ENCODE results near the gene WDR46. TPM values are rescaled to one million over a fixed set of nuclear protein-coding genes. Genes with fewer than 3 reads are reported as not detected.

The WDR46 gene
- total and polyA plus RNA-seq, 12 donors = 11.0 to 40.6 (median 17.8) TPM

DNA sequence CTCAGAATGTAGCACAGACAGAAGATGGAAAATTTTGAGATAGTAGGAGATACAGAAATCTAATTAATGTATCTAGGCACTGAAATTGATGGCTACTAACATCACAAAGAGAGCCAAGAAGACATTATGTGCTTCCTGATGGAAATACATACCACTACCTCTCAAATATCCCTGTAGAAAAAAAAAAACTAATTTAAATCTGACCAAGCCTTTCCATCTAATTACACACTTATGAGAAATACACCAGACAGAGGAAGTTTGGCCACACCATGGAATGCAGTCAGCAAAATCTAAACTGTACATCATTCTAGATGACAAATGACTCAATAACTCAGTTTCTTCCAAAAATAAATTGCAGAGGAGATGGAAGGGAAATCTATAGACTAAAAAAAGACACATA, 36.3 kb downstream of the WDR46 start:
- Histone ChIP-seq H3K9me3 (peaks cover 0 to 7% (median 0%) of the 10 kb centered on the region in 11 donors), H3K27ac (no peak overlapping the region), H3K4me1 (peaks cover 7 to 31% (median 22%) of the 10 kb centered on the region in 9 donors), H3K4me3 (no peak overlapping the region), H3K27me3 (no peaks in the 10 kb centered on the region), H3K36me3 (peaks cover 0 to 68% (median 8%) of the 10 kb centered on the region in 9 donors)
- TF ChIP-seq, protein P1, sequence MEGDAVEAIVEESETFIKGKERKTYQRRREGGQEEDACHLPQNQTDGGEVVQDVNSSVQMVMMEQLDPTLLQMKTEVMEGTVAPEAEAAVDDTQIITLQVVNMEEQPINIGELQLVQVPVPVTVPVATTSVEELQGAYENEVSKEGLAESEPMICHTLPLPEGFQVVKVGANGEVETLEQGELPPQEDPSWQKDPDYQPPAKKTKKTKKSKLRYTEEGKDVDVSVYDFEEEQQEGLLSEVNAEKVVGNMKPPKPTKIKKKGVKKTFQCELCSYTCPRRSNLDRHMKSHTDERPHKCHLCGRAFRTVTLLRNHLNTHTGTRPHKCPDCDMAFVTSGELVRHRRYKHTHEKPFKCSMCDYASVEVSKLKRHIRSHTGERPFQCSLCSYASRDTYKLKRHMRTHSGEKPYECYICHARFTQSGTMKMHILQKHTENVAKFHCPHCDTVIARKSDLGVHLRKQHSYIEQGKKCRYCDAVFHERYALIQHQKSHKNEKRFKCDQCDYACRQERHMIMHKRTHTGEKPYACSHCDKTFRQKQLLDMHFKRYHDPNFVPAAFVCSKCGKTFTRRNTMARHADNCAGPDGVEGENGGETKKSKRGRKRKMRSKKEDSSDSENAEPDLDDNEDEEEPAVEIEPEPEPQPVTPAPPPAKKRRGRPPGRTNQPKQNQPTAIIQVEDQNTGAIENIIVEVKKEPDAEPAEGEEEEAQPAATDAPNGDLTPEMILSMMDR (IDR thresholded peaks at IDR 0.05) = no peak
- intact Hi-C loops (cut with DNase I) = no loop called here
- no peak for DNase-seq
- no peak for ATAC-seq

DNA sequence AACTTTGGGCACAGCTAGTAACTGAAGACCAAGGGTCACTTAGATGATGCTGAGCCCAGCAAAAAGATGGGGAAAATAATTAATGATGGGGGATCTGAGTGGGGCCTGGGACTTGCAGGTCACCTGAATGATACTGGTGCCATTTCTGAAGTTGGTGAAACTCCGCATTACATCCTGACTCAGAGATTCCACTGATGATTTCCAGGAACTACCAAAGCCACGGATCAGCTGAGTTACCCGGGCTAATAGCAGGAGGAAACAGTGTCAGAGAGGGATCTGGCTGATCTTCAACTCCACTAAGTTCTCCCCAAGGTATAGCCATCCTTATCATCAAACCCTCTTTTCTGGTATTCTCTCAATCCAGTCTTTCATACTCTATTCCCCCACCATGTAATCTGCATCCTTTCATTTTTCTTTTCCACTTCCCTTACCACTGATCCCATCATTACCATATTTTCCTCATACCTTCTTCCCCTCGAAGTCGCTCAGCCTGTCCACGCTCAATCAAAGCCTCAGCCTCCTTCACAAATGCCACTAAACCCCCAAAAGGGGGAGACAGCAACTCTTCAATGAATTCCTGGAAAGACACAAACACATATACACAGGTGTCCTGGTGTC, 37.5 kb downstream of the WDR46 start:
- TF ChIP-seq, protein P1 (IDR thresholded peaks at IDR 0.05) = no peak
- ATAC-seq (no peak), DNase-seq (no peak)
- H3K36me3 ChIP-seq = peaks cover 0 to 56% (median 8%) of the 10 kb centered on the region in 9 donors
- intact Hi-C loops (cut with DNase I) = no loop called here
- H3K4me1 ChIP-seq = peaks cover 7 to 33% (median 22%) of the 10 kb centered on the region in 9 donors
- WGBS, 2 donors = 84 to 87% methylated on average over 6 of the region's 6 CpGs
- no peak overlapping the region for H3K4me3 ChIP-seq
- H3K9me3 ChIP-seq = peaks cover 0 to 1% (median 0%) of the 10 kb centered on the region in 11 donors
- no peak overlapping the region for H3K27ac ChIP-seq
- peaks cover 0 to 5% (median 0%) of the 10 kb centered on the region in 7 donors for H3K27me3 ChIP-seq

DNA sequence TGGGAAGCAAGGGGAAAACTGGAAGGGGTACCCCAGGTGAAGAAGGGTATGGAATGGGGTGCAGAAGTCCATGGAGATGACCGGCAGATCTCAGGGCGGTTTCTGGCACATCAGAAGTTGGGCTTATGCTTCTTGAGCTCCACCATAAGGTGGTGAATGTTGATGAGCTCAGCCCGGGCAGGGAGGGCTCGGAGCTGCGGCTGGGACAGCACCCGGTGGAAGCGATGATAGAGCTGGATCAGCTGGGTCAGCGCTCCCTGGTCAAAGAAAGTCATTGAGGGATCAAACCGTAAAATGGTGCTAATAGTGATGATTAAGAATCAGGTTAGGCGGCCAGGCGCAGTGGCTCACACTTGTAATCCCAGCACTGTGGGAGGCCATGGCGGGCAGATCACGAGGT, 38.3 kb downstream of the WDR46 start:
- Histone ChIP-seq H3K4me3 (no peak overlapping the region), H3K9me3 (no peaks in the 10 kb centered on the region), H3K27ac (peak overlapping the region in 4 of 10 donors; percentile 90 to 96 (median 92)), H3K4me1 (peaks cover 7 to 33% (median 22%) of the 10 kb centered on the region in 9 donors), H3K36me3 (peaks cover 0 to 50% (median 8%) of the 10 kb centered on the region in 9 donors), H3K27me3 (peaks cover 0 to 5% (median 0%) of the 10 kb centered on the region in 7 donors)
- DNase-seq (no peak), ATAC-seq (no peak)
- TF ChIP-seq, protein P1 (IDR thresholded peaks at IDR 0.05) = no peak
- WGBS, 2 donors = 92 to 99% methylated on average over 13 of the region's 13 CpGs
- intact Hi-C loops (cut with DNase I) = no loop called here

GRCh38 chr6:33249732-33250630, 39.1 kb downstream of the WDR46 start:
- Histone ChIP-seq H3K4me3 (peak overlapping the region; percentile 22 to 76 (median 61)), H3K27ac (peak overlapping the region; percentile 82 to 96 (median 92)), H3K27me3 (peaks cover 0 to 9% (median 0%) of the 10 kb centered on the region in 7 donors), H3K36me3 (peaks cover 0 to 42% (median 8%) of the 10 kb centered on the region in 9 donors), H3K9me3 (no peaks in the 10 kb centered on the region), H3K4me1 (peaks cover 7 to 33% (median 22%) of the 10 kb centered on the region in 9 donors)
- TF ChIP-seq, protein P1 (IDR thresholded peaks at IDR 0.05) = no peak
- DNase-seq (peak; percentile 17 to 27), ATAC-seq (peak in 5 of 8 donors; percentile 0 to 21 (median 2))
- 12 to 16% methylated on average over 15 of the region's 15 CpGs for WGBS, 2 donors
- intact Hi-C loops (cut with DNase I) = loop anchor here (1.0 to 10.0 kb wide), 18 partner anchors 38 to 356 kb away; partner anchors contain the start of genes RXRB (in 3 of the 10), SLC39A7 (in 3 of the 10), HSD17B8 (in 2 of the 10) and HLA-DOA (in 1 of the 10)
